Endothelial cell of umbilical vein (primary cell): ENCODE measurements around the gene SLC7A4. TPM values are rescaled to one million over a fixed set of nuclear protein-coding genes. Genes with fewer than 3 reads are reported as not detected.

Experiments used
- BruUV-seq: library from RNA; stranded (reverse); fragments of 400-500 nt; replicated peaks from 2 replicates; lab custom pipeline; 2021; lab: Mats Ljungman, UMichigan
- CTCF ChIA-PET: fragments of 300-600, 350-600 bp; sonication (Branson Sonifier 250); formaldehyde crosslinking; loops from one replicate; lab custom pipeline; 2021; ENCODE audit warnings: antibody characterized with exemption, inconsistent platforms; lab: Charles Lee
- POLR2A ChIA-PET: fragments of 300-600, 350-600 bp; sonication (Branson Sonifier 250); formaldehyde crosslinking; loops from one replicate; lab custom pipeline; 2021; ENCODE audit warnings: antibody characterized with exemption, inconsistent platforms; lab: Charles Lee
- DNase-seq: peaks from one replicate; pipeline ENCODE4 v3.0.0-alpha.2; 2011; ENCODE audit warnings: low read depth, low spot score
- FAIRE-seq: peaks from 2 replicates; lab custom pipeline; 2011; peaks lifted over from hg19 to GRCh38; lab: Jason Lieb, UNC
- H2AFZ ChIP-seq: 2 replicates; pipeline ENCODE4 v1.6.0; 2012; ENCODE audit warnings: low read depth, low read length, control low read depth, inconsistent platforms
- H3K27ac ChIP-seq: 2 replicates; pipeline ENCODE4 v1.5.1; 2011; ENCODE audit warnings: low read depth, mild to moderate bottlenecking, control low read depth, low read length, moderate library complexity; ENCODE audit not compliant: insufficient read depth
- H3K27me3 ChIP-seq, 2 experiments: 2 replicates each; pipeline versions ENCODE4 v1.6.0 to v1.6.1; 2011; ENCODE audit warnings: low read length in 2 of 2, mixed read lengths in 1 of 2; ENCODE audit not compliant: control insufficient read depth in 2 of 2, insufficient read depth in 2 of 2
- H3K36me3 ChIP-seq, 2 experiments: 2 replicates in 1 of 2; 3 replicates in 1 of 2; pipeline ENCODE4 v1.5.1; 2011; ENCODE audit warnings: low read length in 2 of 2, mild to moderate bottlenecking in 1 of 2, moderate library complexity in 1 of 2; ENCODE audit not compliant: control insufficient read depth in 2 of 2, insufficient read depth in 2 of 2; ENCODE audit errors: extremely low read depth in 1 of 2
- H3K4me1 ChIP-seq: 3 replicates; pipeline ENCODE4 v1.5.1; 2011; ENCODE audit warnings: mild to moderate bottlenecking, low read length; ENCODE audit not compliant: control insufficient read depth, insufficient read depth; ENCODE audit errors: extremely low read depth
- H3K4me2 ChIP-seq: 2 replicates; pipeline ENCODE4 v1.6.1; 2011; ENCODE audit warnings: low read length, control low read depth, mixed read lengths; ENCODE audit not compliant: insufficient read depth
- H3K4me3 ChIP-seq, 3 experiments: fragments of 200-600 bp in 1 of 3; sonication (generic), shearing (Covaris generic) in 1 of 3; replicated peaks in 1 of 3; 2 replicates each; pipeline ENCODE4 v1.5.1; 2011 to 2016; ENCODE audit warnings: control low read depth in 3 of 3, low read length in 3 of 3, mild to moderate bottlenecking in 2 of 3, inconsistent platforms in 1 of 3, low read depth in 1 of 3, moderate library complexity in 1 of 3; ENCODE audit not compliant: insufficient read depth in 1 of 3
- H3K79me2 ChIP-seq: 2 replicates; pipeline ENCODE4 v1.6.0; 2012; ENCODE audit warnings: low read length, inconsistent platforms; ENCODE audit not compliant: control insufficient read depth, insufficient read depth
- H3K9ac ChIP-seq: replicated peaks from 2 replicates; pipeline ENCODE3; 2011; ENCODE audit warnings: low read length, control low read depth; ENCODE audit not compliant: insufficient read depth; ENCODE audit errors: extremely low read depth
- H3K9me1 ChIP-seq: replicated peaks from 3 replicates; pipeline ENCODE4 v1.6.0; 2011; ENCODE audit warnings: mild to moderate bottlenecking, low read length; ENCODE audit not compliant: control insufficient read depth, insufficient read depth; ENCODE audit errors: extremely low read depth
- H3K9me3 ChIP-seq: replicated peaks from 2 replicates; pipeline ENCODE4 v1.5.1; 2012; ENCODE audit warnings: low read length, inconsistent platforms; ENCODE audit not compliant: control insufficient read depth, insufficient read depth
- H4K20me1 ChIP-seq: replicated peaks from 2 replicates; pipeline ENCODE3; 2011; ENCODE audit warnings: mild to moderate bottlenecking, low read length; ENCODE audit not compliant: control insufficient read depth, insufficient read depth; ENCODE audit errors: extremely low read depth
- CTCF ChIP-seq, 2 donors: IDR thresholded peaks; 1 replicate in 1 of 2; 2 replicates in 1 of 2; pipeline ENCODE4 v1.5.1; 2011; ENCODE audit warnings: low read length in 2 of 2, mild to moderate bottlenecking in 2 of 2, moderate library complexity in 2 of 2, control low read depth in 1 of 2, inconsistent platforms in 1 of 2, low read depth in 1 of 2; ENCODE audit not compliant: insufficient read depth in 1 of 2; ENCODE audit errors: extremely low read depth in 1 of 2
- EZH2 ChIP-seq: IDR thresholded peaks from 2 replicates; pipeline ENCODE4 v1.6.1; 2012; ENCODE audit warnings: borderline replicate concordance, low read depth, mild to moderate bottlenecking, moderate library complexity, low read length, inconsistent platforms; ENCODE audit not compliant: severe bottlenecking
- GATA2 ChIP-seq: IDR thresholded peaks from 2 replicates; pipeline ENCODE4 v1.7.0; 2011; ENCODE audit warnings: low read depth, mild to moderate bottlenecking, moderate library complexity, mixed read lengths, low read length; ENCODE audit not compliant: insufficient read length, insufficient read depth
- MAX ChIP-seq: IDR thresholded peaks from 2 replicates; pipeline ENCODE4 v1.6.1; 2011; ENCODE audit not compliant: insufficient read depth, insufficient read length
- POLR2A ChIP-seq: IDR thresholded peaks from 2 replicates; pipeline ENCODE4 v1.6.1; 2012; ENCODE audit warnings: low read depth, mild to moderate bottlenecking, control low read depth, low read length
- POLR2AphosphoS5 ChIP-seq: IDR thresholded peaks from 2 replicates; pipeline ENCODE4 v1.6.1; 2012; ENCODE audit warnings: low read depth, mild to moderate bottlenecking, control low read depth, low read length, moderate library complexity; ENCODE audit not compliant: insufficient read depth
- dilution Hi-C: fragments of 300-500 bp; cut with MboI; formaldehyde crosslinking; loops from one replicate; pipeline ENCODE4 v1.15.0; 2019; ENCODE audit warnings: low sequenced_read_pairs; ENCODE audit not compliant: extremely low pct_ligation_motif_present
- intact Hi-C: fragments of 100-400 bp; cut with micrococcal nuclease; formaldehyde crosslinking; loops from one replicate; pipeline ENCODE4 v1.10.0; 2022
- polyA plus RNA-seq, 4 experiments: library from polyadenylated mRNA; depleted of rRNA in 3 of 4; stranded (reverse) in 3 of 4; unstranded in 1 of 4; fragments of >200 nt; gene quantifications; 2 replicates each; pipeline versions ENCODE4 v1.2.1 to v1.2.3, GENCODE V29; 2011 to 2012; ENCODE audit warnings: missing spikeins in 1 of 4
- total RNA-seq: library from RNA; stranded (reverse); gene quantifications from 2 replicates; pipeline ENCODE4 v1.2.3, GENCODE V29; 2021

Gene SLC7A4
- total and polyA plus RNA-seq, 2 donors (not counting 3 experiments of a cell fraction or from before 2014, with no cell fraction given), result not detected

- H3K4me3 ChIP-seq, result no peak overlapping the region
- dilution Hi-C loops, result no loop called here
- no peak overlapping the region for H3K27ac ChIP-seq
- no TSS peak for BruUV-seq
- H3K9ac ChIP-seq, result no peak overlapping the region
- H3K27me3 ChIP-seq, result no peaks in the 10 kb centered on the region
- no peak for DNase-seq
- CTCF ChIA-PET, result interaction anchor here (0.9 to 1.7 kb wide), 4 partner anchors 17 to 135 kb away, joined by 3 to 5 read pairs (median 4); partner anchors contain the start of gene LZTR1
- H3K9me3 ChIP-seq, result no peaks in the 10 kb centered on the region
- no peaks in the 10 kb centered on the region for H3K36me3 ChIP-seq
- H4K20me1 ChIP-seq, result no peaks in the 10 kb centered on the region
- H3K9me1 ChIP-seq, result no peaks in the 10 kb centered on the region
- no peak for TF ChIP-seq MAX
- TF ChIP-seq POLR2A, result no peak
- TF ChIP-seq EZH2, result no peak
- no peak for TF ChIP-seq POLR2AphosphoS5
- peak; percentile 6 to 33 for TF ChIP-seq CTCF (IDR thresholded peaks at IDR 0.05; ENCODE audit: extremely low read depth in 1 of 2, insufficient read depth in 1 of 2, low read depth in 1 of 2, low read length in 2 of 2)
- TF ChIP-seq GATA2, result no peak
- no peak for FAIRE-seq
- H2AFZ ChIP-seq, result no peak overlapping the region
- intact Hi-C loops, result no loop called here
- H3K4me2 ChIP-seq, result no peak overlapping the region
- POLR2A ChIA-PET, result no interaction called here
- H3K4me1 ChIP-seq, result no peaks in the 10 kb centered on the region
- H3K79me2 ChIP-seq, result no peaks in the 10 kb centered on the region
Observed at GRCh38 chr22:21020802-21021429, 11.4 kb downstream of the SLC7A4 start.
